LNCAP (cell line): ENCODE data around the gene FUT8.

ENCODE experiments used
- TF ChIP-seq, protein P1 (sequence below): fragments of 450-650 bp; IDR thresholded peaks from 2 replicates; pipeline ENCODE4 v1.5.1; 2017; ENCODE audit warnings: mild to moderate bottlenecking

FUT8 gene

DNA sequence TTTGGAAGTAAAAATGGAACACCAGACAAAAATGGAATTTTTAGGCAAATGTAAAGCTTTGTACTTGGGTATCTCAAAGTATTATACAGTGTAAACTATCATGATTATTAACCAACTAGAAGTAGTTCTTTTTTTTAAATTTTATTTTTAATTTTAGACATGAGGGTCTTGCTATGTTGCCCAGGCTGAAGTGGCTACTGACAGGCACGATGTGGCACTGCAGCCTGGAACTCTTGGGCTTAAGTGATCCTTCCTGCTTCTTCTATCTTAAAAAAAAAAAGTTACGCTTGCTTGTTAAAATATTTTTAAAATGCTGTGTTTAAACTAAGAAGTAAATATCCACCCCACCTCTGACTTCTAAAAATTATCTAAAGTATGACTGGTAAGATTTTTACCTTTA, 1.9 kb upstream of the FUT8 start:
- TF ChIP-seq, protein P1, sequence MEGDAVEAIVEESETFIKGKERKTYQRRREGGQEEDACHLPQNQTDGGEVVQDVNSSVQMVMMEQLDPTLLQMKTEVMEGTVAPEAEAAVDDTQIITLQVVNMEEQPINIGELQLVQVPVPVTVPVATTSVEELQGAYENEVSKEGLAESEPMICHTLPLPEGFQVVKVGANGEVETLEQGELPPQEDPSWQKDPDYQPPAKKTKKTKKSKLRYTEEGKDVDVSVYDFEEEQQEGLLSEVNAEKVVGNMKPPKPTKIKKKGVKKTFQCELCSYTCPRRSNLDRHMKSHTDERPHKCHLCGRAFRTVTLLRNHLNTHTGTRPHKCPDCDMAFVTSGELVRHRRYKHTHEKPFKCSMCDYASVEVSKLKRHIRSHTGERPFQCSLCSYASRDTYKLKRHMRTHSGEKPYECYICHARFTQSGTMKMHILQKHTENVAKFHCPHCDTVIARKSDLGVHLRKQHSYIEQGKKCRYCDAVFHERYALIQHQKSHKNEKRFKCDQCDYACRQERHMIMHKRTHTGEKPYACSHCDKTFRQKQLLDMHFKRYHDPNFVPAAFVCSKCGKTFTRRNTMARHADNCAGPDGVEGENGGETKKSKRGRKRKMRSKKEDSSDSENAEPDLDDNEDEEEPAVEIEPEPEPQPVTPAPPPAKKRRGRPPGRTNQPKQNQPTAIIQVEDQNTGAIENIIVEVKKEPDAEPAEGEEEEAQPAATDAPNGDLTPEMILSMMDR = no peak

GRCh38 chr14:65411656-65412031, 886 bp upstream of the FUT8 start:
- TF ChIP-seq, protein P1 = no peak

DNA sequence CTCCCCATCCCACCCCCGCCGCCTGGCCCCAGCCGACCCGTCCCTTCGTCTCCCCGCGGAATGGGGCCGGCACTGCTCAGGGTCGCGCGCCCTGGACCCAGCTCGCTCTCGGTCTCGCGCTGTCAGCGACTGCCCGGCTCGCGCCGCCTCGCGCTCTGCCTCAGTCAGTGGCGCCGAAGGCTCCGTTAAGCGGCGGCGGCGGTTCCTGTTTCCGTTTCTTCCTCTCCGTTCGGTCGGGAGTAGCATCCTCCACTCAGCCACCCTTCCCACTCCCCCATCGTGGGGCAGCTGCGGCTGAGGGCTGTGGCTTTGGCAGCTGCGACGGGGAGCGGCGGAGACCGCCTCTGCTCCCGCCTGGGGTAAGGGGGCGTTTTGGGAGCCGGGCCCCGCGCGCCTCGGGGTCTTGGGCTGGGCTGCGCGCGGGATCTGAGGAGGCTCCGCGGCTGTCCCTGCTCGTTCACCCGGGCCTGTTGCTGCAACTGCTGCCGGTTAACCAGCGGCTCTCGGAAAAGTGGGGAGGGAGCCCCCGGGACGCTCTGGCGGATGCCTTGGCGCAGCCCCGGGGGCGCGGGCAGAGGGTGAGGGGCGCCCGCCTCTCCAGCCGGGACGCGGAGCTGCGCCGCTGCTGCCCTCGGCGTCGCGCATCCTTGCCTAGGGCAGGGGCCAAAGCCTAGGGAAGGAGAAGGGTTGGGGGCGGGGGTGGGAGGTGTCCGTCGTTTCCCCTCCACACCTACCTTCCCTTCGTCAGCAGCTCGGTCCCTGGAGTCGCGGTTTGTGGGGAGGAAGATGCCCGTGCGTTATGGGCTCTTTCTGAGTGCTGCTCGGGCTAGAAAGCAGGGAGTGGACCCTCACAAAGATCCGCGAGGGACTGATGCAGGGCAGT, 567 bp downstream of the FUT8 start:
- TF ChIP-seq, protein P1 = no peak

DNA sequence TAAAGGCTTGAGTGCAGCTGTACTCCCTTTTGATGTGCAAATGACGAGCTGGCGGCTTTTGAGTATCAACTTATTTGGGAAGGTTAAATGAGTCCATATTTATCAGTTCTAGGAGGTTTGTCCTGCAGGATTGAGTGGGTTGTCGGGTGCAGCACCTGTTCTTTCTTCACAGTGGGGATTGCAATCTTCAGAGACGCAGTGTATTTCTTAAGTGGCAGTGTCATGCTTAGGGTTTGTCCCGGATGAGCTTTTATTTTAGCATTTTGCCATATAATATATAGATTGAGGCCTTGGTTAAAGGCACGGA, 1.2 kb downstream of the FUT8 start:
- TF ChIP-seq, protein P1 = no peak

- TF ChIP-seq, protein P1 = peak; percentile 68
These were observed 2.5 kb downstream of the FUT8 start for GRCh38 chr14:65414961-65415589.

DNA sequence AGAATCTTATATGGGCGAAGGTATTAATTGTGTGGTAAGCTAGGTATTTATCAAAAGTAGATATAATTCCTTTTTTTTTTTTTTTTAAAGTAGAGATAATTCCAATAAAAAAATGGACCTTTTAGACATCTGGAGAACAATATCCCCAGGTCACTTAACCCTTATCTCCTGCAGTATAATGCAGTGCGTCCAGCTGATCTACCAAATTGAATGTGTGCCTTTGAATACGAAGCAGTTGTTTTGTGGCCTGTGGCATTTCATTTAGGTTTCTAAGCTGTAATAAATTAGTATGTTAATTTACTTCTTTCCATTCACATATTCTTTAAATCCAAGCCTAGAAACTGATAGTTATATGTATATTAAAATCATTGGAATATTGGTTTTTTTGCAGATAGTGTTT, 3.1 kb downstream of the FUT8 start:
- TF ChIP-seq, protein P1 = no peak

DNA sequence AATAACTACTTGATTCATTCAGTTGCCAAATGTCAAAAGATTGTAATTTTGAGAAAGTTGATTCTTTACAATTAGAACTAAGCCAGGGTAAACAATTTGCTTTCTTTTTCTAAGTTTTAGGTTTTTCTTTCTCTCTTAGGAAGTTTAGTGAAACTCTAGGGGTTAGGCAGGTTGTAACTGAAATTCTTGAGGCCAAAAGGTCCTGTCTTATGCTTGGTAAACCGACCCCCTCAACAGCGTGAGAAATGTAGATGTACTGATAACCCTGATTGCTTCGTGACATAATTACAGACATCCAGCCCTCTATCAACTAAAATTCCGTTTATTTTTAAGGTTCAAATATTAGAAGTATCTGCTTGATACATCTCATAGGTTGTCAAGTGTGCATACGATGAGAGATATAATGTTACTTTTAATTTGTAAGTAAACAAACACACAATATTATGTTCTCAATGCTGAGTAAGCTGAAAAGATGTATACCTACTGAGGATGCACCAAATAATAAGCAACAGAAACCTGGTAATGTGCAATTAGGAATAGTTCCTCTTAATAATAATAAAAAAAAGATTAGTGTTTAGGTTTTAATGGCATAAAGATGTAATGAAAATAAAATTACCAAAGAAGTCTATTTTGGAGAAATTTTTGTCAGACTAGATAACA, 7.2 kb downstream of the FUT8 start:
- TF ChIP-seq, protein P1 = no peak
